NCI-H1048 (cell line): Measurements from ENCODE around the gene PDIA2.
"Not testable (repeated sequence)": the region's sequence is repeated elsewhere in the genome, so short reads cannot be mapped to it uniquely, and the experiment has no call there.

Experiments
- DNase-seq: peaks from one replicate; lab custom pipeline; 2025; lab: John Stamatoyannopoulos, UW

PDIA2 gene

GRCh38 chr16:325375-326145 lies 42.6 kb downstream of the PDIA2 start:
- DNase-seq, result no peak

- DNase-seq, result no peak
Observed at GRCh38 chr16:330741-331140, 47.8 kb downstream of the PDIA2 start.

GRCh38 chr16:331181-331814 lies 48.3 kb downstream of the PDIA2 start:
- DNase-seq, result not testable (repeated sequence)

- no peak for DNase-seq
Observed at GRCh38 chr16:333406-334094, 50.6 kb downstream of the PDIA2 start.

- DNase-seq, result not testable (repeated sequence)
Observed at GRCh38 chr16:334164-334832, 51.3 kb downstream of the PDIA2 start.

GRCh38 chr16:334861-335632 lies 52.1 kb downstream of the PDIA2 start:
- not testable (repeated sequence) for DNase-seq

- DNase-seq, result no peak
Observed at GRCh38 chr16:336269-336668, 53.3 kb downstream of the PDIA2 start.
